ENCODE measurements around the gene FGD6.
"Not testable (repeated sequence)": the region's sequence is repeated elsewhere in the genome, so short reads cannot be mapped to it uniquely, and the experiment has no call there.

The FGD6 gene

GRCh38 chr12:95238150-95238549 is 20.9 kb upstream of the FGD6 start:
- no peak overlapping the region for H3K4me3 ChIP-seq (ENCODE audit: low read length)
- DNase-seq (ENCODE audit: low read depth, low spot score): no peak

DNA sequence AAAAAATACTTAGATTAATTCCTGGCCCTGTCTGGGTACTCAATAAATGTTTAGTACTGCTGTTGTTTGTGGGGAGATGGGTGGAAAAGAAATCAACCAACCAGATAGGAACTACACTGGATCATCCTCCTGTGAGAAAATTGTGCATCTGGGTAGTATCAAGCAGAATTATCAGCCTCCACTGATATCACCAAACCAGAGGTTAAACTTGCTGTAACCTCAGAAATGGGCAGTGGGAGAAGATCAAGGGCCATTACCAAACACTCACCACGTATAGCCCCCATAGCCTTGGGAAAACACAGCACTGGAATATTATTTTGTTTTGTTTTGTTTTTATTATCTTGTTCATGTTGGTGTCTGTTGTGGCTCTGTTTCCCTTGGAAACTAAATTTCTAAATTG is 20.0 kb upstream of the FGD6 start:
- no peak overlapping the region for H3K4me3 ChIP-seq (ENCODE audit: low read length)
- DNase-seq (ENCODE audit: low read depth, low spot score): no peak

DNA sequence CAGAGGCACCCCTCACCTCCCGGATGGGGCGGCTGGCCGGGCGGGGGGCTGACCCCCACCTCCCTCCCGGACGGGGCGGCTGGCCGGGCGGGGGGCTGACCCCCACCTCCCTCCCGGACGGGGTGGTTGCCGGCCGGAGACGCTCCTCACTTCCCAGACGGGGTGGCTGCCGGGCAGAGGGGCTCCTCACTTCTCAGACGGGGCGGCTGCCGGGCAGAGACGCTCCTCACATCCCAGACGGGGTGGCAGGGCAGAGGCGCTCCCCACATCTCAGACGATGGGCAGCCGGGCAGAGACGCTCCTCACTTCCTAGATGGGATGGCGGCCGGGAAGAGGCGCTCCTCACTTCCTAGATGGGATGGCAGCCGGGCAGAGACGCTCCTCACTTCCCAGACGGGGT is 18.4 kb upstream of the FGD6 start:
- DNase-seq (ENCODE audit: low read depth, low spot score); H3K4me3 ChIP-seq (ENCODE audit: low read length): not testable (repeated sequence)

DNA sequence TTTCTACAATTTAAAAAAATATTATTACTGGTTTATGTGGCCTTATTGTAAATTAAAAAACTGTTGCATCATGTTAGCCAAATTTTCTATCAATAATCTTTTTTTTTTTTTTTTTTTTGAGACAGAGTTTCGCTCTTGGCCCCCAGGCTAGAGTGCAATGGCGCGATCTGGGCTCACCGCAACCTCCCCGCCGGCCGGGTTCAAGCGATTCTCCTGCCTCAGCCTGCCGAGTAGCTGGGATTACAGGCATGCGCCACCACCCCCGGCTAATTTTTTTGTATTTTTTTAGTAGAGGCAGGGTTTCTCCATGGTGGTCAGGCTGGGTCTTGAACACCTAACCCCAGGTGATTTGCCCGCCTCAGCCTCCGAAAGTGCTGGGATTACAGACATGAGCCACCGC is 16.9 kb upstream of the FGD6 start:
- not testable (repeated sequence) for DNase-seq (ENCODE audit: low read depth, low spot score); H3K4me3 ChIP-seq (ENCODE audit: low read length)

- H3K4me3 ChIP-seq (ENCODE audit: low read length): no peak overlapping the region
- DNase-seq (ENCODE audit: low read depth, low spot score): no peak
These were observed 13.9 kb upstream of the FGD6 start for GRCh38 chr12:95231190-95231589.

DNA sequence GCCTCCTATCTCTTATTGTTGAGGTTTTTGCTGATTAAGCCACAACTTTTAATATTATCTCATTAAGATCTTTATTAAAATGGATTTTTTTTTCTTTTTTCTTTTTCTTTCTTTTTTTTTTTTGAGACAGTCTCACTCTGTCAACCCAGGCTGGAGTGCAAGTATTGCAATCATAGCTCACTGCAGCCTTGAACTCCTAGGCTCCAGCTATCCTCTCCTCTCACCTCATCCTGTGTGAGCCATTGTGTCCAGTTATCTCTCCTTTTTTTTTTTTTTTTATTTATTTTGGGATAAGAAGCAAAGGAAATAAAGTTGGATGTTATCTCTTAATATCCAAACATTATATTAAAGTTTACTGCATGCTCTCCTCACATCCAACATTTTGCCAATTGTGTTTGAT is 13.0 kb upstream of the FGD6 start:
- no peak overlapping the region for H3K4me3 ChIP-seq (ENCODE audit: low read length)
- no peak for DNase-seq (ENCODE audit: low read depth, low spot score)

GRCh38 chr12:95229636-95230035 is 12.4 kb upstream of the FGD6 start:
- DNase-seq (ENCODE audit: low read depth, low spot score): no peak
- no peak overlapping the region for H3K4me3 ChIP-seq (ENCODE audit: low read length)

- DNase-seq (ENCODE audit: low read depth, low spot score): no peak
- no peak overlapping the region for H3K4me3 ChIP-seq (ENCODE audit: low read length)
These were observed 11.3 kb upstream of the FGD6 start for GRCh38 chr12:95228617-95229016.

DNA sequence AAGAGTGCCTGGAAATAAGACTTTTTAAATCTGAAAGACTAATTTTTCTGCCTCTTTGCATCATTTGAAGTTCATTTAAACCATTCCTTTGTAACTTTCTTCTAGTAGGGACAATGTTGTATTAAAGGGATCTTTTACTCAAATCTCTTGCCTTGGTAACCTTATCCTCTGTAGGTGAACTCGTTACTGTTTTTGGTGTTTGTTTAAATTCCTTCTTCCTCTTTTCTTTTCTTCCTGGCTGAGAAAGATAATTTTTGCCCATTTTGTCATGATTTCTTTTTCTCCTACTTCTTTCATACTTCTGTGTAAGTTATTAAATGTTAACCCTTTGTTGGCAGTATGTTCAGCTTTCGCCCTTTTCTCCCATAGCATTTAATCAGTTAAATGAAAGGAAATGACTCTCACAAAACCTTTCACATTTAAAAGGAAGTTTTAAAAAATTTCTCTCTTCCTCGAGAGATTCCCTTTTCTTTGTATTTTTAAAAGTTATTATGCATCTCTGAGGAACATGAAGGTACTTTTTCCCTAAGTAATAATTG is 10.6 kb upstream of the FGD6 start:
- no peak for DNase-seq (ENCODE audit: low read depth, low spot score)
- no peak overlapping the region for H3K4me3 ChIP-seq (ENCODE audit: low read length)

GRCh38 chr12:95225645-95226212 is 8.5 kb upstream of the FGD6 start:
- no peak overlapping the region for H3K4me3 ChIP-seq (ENCODE audit: low read length)
- DNase-seq (ENCODE audit: low read depth, low spot score): no peak

DNA sequence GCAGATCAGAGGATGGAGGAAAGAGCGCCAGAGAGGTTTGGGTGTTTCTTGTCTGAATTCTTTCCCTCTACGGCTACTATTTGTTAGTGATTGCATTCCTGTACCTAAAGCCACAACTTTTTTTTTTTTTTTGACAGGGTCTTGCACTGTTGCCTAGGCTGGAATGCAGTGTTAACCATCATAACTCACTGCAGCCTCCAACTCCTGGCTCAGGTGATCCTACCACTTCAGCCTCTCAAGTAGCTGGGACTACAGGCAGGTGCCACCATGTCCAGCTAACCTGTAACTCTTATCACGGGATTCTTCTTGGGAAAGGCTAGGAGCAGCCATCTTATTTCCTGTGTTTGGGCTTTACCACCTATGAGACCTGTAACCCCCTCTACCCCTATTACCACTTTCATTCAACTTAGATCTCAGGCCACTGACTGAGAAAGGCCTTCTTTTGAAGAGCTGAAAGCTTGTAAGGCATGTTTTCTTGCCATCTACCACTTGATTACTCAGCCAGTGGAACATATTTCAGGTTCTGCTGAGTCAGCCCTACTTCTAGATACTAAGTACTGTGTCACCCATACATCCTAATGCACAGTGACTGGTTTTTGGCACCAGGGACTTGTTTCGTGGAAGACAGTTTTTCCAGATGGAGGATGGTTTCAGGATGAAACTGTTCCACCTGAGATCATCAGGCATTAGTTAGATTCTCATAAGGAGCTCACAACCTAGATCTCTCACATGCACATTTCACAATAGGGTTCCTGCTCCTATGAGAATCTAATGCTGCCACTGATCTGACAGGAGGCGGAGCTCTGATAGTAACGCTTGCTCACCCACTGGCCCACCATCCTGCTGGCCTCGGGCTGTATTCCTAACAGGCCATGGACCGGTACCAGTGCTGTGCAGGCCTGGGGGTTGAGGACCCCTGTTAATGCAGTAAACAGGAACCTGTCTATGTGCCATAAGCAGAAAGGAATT is 7.2 kb upstream of the FGD6 start:
- no peak for DNase-seq (ENCODE audit: low read depth, low spot score)
- H3K4me3 ChIP-seq (ENCODE audit: low read length): no peak overlapping the region

DNA sequence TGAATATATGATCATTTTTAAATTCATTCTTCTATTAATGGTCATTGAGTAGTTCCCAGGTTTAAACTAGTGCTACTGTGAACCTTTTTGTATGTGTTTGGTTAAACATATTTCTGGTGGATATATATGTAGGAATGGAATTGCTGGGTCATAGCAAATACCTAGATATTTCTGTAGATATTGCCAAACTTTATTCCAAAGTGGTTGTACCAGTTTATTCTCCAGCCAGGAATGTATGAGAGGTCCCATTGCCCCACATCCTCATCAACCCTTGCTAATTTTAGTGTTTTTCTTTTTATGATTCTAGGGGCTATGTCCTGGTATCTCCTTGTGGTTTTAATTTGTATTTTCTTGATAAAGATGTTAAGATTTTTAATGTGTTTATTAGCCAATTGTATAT is 3.5 kb upstream of the FGD6 start:
- H3K4me3 ChIP-seq (ENCODE audit: low read length): no peak overlapping the region
- no peak for DNase-seq (ENCODE audit: low read depth, low spot score)

DNA sequence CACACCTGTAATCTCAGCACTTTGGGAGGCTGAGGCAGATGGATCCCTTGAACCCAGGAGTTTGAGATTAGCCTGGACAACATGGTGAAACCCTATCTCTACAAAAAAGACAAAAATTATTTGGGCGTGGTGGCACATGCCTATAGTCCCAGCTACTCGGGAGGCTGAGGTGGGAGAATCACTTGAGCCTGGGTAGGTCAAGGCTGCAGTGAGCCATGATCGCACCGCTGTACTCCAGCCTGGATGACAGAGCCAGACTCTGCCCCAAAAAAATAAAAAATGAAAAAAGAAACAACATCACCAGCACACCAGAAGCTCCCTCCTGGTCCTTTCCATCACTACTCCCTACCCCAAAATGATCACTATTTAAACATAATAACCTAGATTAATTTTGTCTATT is 2.9 kb upstream of the FGD6 start:
- no peak for DNase-seq (ENCODE audit: low read depth, low spot score)

DNA sequence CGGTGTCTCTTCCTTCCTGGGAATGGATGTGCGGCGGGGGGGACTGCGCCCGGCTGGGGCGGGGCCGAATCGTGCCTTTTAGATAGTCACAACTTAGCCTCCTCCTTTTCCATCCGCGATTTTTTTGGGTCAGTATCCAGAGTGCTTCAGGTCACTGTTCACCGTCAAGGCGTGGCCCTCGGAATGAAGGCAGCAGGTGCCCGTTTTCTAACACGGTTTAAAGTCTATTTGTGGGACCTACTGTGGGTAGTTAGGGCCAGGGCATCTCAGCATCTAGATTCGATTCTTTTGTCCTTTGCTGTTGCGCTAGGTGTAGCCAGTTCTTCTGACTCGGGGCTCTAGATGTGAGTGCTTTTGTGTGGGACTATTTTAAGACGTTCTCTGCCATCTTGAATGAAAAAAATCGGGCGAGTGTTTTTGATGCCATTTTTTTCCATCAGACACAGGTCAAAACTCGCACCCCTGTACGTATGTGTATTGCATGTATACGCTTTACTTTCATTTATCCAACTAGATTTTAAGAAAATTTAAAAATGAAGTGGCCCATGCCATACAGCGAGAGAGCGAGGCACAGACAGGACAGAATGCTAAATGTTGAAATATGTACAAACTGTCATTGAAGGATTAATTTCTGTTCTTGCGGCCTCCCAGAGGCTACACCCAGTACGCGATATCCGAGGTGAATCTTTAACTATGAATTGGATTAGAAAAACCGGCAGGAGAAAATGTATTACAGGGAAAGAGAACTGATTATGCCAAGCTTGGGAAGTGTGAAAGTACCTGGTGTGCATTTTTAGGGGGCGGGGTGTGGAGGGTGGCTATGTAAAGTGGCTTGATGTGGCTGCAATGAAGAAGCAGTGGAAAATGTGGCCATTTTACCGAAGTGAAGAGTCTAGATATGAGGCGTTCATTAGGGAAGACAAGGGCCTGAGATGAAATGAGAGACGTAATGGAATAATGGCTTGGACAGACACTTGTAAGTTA is 1.2 kb upstream of the FGD6 start:
- H3K4me3 ChIP-seq (ENCODE audit: low read length): peak overlapping the region; percentile 74
- peak; percentile 67 for DNase-seq (ENCODE audit: low read depth, low spot score)

More for the DNA sequence above, 2.9 kb upstream of the FGD6 start:
- H3K4me3 ChIP-seq (ENCODE audit: low read length): no peak overlapping the region

- H3K4me3 ChIP-seq (ENCODE audit: low read length): peak overlapping the region; percentile 88
- DNase-seq (ENCODE audit: low read depth, low spot score): peak; percentile 39
These were observed 423 bp downstream of the FGD6 start for GRCh38 chr12:95216711-95217376.

- no peak for DNase-seq (ENCODE audit: low read depth, low spot score)
- H3K4me3 ChIP-seq (ENCODE audit: low read length): no peak overlapping the region
These were observed 1.3 kb downstream of the FGD6 start for GRCh38 chr12:95215949-95216348.

DNA sequence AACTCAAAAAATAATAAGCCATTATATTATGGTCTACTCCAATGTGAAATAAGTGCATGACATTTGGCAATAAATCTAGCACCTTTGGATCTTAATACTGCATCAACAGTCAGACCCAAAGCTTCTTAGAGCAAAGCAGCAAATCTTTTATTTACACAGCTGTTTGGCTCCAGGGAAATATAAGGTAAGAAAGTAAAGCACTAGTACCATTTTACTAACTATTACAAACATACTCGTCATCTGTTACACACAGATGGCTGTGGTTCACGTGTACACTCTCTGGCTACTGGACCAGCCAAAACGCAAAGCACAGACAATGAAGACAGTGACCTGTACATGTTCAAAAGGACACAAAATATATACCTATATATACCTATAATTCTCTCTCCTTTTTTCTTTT is 2.8 kb downstream of the FGD6 start:
- H3K4me3 ChIP-seq (ENCODE audit: low read length): no peak overlapping the region
- DNase-seq (ENCODE audit: low read depth, low spot score): no peak

DNA sequence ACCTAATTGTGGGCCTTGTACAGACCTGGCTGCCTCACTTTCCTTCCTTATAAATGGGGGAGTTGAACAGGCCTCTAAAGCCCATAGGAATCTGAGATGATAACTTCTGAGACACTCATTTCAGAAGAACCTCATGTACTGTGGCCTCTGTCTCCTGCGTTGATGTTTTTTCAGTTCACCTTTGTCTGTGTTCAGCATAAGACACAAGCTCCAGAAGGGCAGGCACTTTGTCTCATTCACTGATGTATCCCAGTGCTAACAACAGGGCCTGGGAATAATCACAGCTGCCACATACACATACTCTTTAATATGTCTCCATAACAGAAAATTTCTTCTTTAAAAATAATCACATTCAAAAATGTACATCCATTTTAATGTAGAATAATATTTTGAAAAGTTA is 3.3 kb downstream of the FGD6 start:
- H3K4me3 ChIP-seq (ENCODE audit: low read length): no peak overlapping the region
- DNase-seq (ENCODE audit: low read depth, low spot score): no peak

- no peak overlapping the region for H3K4me3 ChIP-seq (ENCODE audit: low read length)
These were observed 4.1 kb downstream of the FGD6 start for GRCh38 chr12:95213119-95213518.

More at GRCh38 chr12:95213119-95213518, 4.1 kb downstream of the FGD6 start:
- DNase-seq (ENCODE audit: low read depth, low spot score): no peak
